GM10847 (cell line): ENCODE measurements around the gene ADO.

Source experiments
- POLR2A ChIP-seq: IDR thresholded peaks from 2 replicates; pipeline ENCODE4 v1.6.1; 2011; ENCODE audit not compliant: insufficient read length; ENCODE audit errors: extremely low read depth

Gene ADO

DNA sequence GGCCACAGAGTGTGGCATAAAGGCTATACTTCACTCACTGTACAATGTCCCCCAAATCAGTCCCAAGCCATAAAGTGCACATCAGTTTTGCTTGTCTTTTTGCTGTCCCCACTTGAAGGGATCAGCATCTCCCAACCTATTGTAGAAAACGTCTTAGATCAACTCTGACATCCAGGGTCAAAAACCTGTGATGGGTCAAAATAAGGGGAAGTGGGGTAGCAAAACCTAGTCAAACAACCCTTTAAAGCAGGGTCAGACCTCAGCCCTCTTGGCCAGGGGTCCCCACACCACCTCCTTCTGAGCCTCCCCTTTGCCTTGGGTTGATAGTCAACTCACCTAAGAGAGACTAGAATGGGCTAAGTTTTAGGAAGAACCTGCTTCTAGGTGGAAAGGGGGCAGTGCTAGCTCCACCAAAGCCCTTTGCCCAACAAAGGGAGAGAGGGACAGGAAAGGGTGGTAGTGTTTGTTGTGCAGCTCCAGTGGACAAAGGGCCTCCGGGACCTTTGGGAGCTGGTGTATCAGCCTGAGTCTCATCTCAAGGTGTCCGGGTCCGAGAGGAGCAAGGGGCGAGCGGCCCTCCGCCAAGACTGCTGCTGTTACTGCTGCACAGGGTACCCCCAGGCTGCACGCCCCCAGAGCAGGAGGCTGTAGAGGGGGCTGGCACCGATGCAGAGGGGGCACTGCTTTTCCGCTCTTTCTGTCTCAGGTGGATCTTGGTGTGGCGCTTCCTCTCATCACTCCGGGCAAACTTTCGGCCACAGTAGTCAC is 8.3 kb downstream of the ADO start:
- TF ChIP-seq POLR2A = no peak

DNA sequence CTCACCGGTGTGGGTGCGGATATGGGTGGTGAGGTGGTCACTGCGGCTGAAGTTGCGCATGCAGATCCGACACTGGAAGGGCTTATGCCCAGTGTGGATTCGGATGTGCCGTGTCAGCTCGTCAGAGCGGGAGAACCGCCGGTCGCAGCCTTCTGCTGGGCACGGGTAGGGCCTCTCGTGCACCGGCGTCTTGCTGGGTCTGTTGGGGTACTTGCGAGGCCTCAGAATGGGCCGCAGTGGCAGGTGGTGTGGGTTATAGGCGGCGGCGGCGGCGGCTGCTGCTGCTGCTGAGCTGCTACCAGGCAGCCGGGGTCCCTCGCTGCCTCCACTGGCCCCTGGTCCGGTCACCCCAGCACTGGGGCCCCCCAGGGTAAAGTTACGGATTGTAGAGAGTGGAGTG is 8.9 kb downstream of the ADO start:
- TF ChIP-seq POLR2A = no peak

DNA sequence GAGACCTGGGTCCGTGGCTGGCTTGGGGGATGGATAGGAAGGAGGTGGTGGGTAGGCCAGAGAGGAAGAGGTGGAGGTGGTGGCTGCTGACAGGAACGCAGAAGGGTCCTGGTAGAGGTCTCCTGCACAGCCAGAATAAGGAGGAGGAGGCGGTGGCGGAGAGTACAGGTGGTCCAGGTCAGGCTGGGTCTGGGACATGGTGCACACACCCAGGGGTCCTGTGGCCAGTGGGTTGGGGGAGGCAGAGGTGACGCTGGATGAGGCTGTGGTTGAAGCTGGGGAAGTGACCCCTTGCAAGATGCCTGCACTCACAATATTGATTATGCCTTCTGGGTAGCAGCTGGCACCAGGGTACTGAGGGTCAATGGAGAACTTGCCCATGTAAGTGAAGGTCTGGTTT is 9.5 kb downstream of the ADO start:
- TF ChIP-seq POLR2A = no peak

DNA sequence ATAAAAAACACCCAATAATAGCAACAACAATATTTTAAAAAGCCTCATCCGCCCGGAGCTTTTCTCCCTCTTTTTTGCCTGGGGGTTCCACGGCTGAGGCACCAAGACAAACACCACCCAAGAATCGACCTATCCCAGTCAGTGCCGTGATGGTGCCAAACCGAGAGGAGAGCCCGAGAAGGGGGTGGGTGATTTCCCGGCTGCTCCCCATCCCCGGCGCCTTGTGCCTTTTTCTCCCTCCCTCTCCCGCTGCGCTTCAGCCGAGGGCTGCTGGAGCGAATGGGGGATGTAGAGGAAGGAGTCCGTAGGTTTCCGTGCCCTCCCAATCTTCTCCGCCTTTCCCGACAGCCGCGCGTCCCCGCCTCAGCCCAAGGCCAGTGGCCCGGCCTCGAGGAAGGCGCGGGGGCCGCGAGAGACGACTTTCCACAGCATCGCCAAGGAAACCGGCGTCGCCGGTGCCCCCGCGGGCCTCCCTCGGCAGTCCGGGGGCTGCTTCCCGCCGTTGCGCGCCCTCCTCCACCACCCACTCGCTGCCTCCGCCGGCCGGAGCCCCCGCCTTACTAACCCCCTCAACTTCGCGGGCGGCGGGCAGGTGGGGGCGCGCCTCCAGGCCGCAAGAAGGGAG is 10.3 kb downstream of the ADO start:
- no peak for TF ChIP-seq POLR2A

DNA sequence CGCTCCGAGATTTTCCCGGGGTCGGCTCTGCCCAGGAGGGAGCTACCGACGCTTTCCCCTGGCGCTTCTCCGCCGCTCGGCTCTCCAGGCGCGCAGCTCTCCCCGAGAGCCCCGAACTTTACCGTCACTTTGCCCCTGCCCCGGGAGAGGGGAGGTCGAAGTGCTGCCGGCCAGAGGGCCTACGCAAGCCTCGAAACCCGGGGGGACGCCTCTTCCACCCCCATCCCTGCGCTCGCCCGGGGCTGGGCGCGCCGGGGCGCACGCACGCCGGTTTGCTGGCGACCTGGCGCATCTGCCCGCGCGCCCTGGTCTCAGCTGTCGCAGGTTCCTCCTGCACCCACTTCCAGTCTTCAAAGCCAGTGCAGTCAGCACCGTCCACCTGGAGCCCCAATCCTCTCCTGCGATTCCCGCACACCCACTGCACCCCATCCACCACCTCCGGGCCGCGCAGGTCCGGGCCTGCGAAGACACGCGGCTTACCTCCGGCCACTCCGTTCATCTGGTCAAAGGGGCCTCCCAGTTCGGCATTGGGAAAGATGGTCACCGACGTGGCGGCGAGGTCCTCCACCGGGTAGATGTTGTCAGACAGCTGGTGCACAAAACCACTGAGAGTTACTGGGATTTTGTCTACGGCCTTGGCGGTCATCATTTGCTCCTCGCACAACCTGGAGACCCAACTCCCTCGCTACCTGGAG is 11.0 kb downstream of the ADO start:
- TF ChIP-seq POLR2A = no peak

DNA sequence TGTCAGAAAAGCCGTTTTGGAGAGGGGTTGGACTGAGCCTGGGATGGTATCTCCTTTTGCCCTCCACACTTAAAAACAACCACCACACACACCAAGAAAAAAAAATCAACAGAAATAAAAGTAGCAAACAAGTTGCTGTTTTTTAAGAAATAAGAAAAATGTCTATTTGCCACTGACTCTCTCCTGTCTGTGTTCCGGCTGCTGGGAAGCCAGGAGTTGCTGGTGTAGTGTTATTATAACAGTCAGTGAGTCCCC is 11.5 kb downstream of the ADO start:
- no peak for TF ChIP-seq POLR2A

GRCh38 chr10:62816331-62817120 is 12.0 kb downstream of the ADO start, which contains the start of gene EGR2:
Gene EGR2, minus strand, starts transcription at chr10:62816366. Its CDS starts 337 bp downstream, at chr10:62816029.
- TF ChIP-seq POLR2A = peak; percentile 22

DNA sequence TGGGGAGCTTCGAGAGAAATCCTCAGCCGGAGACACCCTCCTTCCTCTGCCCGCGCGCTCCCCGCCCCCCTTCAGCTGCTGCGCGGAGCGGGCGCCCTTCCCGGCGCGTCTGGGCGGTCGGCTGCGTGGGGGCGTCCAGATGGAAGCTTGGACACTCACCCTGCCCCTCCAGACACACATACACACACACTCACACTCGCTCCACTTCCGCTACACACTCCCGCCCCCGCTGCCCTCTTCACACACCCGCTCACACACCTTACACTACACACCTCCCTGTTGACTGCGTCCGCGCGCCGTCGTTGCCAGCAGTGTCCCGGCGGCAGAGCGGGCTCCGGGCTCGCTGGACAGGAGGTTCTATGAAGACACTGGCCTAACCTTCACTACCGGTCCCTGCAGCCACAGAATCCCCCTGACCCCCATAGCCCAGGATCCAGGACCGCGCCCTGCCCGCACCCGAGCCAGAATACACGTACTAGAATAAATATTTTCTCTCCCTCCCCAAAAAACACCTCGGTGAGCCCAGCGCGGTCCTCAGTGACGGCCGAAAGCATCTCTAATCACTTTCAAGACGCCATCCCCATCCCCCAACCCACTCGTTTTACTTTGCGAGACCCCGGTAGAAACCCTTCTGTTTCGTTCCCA is 12.7 kb downstream of the ADO start:
- peak; percentile 35 for TF ChIP-seq POLR2A

GRCh38 chr10:62817766-62818425 is 13.4 kb downstream of the ADO start:
- TF ChIP-seq POLR2A = no peak

DNA sequence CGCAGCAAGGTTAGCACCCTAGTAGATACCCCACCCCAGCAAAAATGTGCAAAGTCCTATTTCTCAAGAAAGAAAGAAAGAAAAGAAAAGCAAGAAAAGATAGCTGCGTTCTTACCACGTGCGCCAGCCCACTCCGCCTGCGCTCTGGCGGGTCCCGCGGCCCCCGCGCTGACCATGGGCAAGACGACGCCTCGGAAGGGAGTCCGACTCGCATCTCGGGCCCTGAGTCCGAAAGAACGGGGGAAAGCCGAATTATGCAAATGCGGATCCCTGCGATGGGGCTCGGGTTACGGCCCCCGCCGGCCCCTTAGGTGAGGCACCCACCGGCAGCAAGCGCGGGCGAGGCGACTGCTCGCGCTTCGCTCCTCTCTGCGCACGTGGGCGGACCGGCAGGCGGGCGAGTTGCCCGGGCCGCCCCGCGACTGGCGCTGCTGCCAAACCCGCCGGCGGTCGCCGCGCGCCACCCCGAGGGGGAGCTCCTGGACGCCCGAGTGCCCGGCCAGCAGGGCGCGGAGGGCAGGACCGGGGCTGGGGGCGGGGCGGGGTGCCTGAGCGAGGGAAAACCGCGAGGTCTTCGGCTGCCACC is 14.0 kb downstream of the ADO start:
- TF ChIP-seq POLR2A = no peak

DNA sequence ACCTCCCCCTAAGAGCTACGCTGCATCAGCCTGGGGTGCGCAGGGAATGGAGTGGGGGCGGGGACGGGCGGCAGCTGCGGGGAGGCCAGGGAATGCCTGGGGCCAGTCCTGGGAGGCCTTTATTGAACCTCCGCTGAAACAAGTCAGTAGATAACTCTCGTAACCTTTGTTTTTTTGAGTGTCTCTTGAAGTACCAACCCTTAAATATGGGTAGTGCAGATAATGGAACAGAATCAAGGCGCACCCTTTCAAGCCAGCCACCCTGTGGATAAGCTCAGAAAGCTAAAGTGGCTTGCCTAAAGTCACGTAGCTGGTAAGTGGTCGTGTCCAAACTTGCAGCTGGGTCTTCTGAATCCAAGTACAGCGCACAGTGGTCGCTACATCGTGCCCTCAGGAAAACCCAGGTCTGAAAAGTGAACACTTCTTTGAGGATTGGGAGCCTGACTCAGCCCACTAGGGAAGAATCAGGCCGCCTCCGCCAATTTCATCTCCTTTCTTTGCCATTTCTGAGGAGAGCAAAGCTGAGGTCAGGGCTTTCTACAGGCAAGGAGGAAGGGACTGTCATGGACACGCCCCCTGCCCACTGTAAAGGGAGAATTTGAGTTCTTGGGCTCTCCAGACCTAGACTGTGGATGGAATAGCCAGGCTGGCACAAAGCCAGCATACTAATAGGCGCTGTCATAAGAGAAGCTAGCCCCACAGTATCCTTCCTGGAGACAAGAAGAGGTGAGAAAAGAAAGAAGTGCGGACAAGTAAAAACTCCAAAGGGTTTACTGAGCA is 14.8 kb downstream of the ADO start:
- no peak for TF ChIP-seq POLR2A

DNA sequence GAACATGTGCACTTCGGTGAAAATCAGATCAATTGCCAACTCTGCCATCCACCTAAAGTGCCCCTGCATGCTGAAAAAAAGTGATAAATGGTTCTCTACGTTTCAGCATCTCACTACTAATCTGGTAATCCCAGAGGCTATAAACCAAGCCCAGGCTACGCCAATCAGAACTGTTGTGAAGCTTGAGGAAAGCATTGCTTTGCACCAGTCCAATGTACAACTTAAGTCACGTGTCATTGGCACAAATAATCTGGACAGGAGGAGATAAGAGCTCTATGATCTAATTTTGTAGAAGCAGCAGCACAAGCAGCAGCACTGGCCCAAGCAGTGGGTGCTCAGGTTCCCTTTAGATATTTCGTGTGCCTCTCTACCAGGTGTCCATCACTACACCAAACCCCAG is 16.1 kb downstream of the ADO start:
- TF ChIP-seq POLR2A = no peak

DNA sequence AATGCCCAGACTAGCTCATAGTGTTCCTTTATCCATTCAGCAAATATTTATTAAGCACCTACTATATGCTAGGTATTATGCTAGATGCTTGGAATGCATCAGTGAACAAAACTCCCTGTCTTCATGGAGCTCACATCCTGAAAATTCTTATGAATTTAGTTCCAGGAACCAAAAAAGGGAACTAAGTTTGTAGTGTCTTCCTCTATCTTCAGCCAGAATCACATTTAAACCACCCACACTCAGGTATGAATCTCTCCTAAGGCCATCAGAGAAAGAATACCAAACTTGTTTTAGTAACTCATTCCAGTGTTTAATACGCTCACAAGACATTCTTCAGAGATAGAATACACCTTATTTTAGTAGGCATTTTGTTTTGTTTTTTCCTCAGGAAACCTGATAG is 21.8 kb downstream of the ADO start:
- no peak for TF ChIP-seq POLR2A

DNA sequence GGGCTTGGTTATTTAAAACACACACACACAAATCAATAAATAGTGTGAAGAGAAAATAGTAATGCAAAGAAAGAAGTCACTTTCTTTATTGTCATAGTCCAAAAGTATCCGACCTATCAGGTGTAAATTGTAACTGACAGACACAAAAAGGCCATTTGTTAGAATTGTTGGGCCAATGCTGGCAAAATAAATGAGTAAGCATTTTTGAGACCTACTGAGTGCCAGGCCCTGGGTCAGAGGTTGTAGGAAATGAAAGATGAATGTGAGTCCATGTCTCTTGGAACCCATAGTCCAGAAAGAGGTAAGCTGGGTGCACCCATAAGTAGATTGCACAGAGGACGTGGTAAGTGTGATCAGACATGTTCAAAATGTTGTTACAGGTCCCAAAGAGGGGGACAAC is 25.1 kb downstream of the ADO start:
- TF ChIP-seq POLR2A = no peak
